GM12801 (cell line): ENCODE data around the gene TCEAL5.

Experiments
- CTCF ChIP-seq: IDR thresholded peaks from one replicate; pipeline ENCODE4 v1.5.1; 2011; ENCODE audit warnings: control low read depth; ENCODE audit not compliant: insufficient read length; ENCODE audit errors: extremely low read depth

The TCEAL5 gene

GRCh38 chrX:103250977-103251376 is 25.6 kb downstream of the TCEAL5 start:
- no peak for TF ChIP-seq CTCF

GRCh38 chrX:103249805-103250204 is 26.7 kb downstream of the TCEAL5 start:
- TF ChIP-seq CTCF: no peak

GRCh38 chrX:103248553-103248952 is 28.0 kb downstream of the TCEAL5 start:
- TF ChIP-seq CTCF: no peak

- TF ChIP-seq CTCF: no peak
These were observed 36.4 kb downstream of the TCEAL5 start for GRCh38 chrX:103240155-103240554.

- TF ChIP-seq CTCF: no peak
These were observed 40.3 kb downstream of the TCEAL5 start for GRCh38 chrX:103236296-103236695.

- TF ChIP-seq CTCF: no peak
These were observed 41.7 kb downstream of the TCEAL5 start for GRCh38 chrX:103234869-103235268.

GRCh38 chrX:103233263-103233662 is 43.3 kb downstream of the TCEAL5 start:
- no peak for TF ChIP-seq CTCF
